ENCODE measurements around the gene MTAP. TPM values are rescaled to one million over a fixed set of nuclear protein-coding genes. Genes with fewer than 3 reads are reported as not detected.

MTAP gene
- total and polyA plus RNA-seq, 9 of the 15 experiments (the other 6 are each of a cell fraction or from before 2014, with no cell fraction given) = 0.07 TPM; not detected in 8

DNA sequence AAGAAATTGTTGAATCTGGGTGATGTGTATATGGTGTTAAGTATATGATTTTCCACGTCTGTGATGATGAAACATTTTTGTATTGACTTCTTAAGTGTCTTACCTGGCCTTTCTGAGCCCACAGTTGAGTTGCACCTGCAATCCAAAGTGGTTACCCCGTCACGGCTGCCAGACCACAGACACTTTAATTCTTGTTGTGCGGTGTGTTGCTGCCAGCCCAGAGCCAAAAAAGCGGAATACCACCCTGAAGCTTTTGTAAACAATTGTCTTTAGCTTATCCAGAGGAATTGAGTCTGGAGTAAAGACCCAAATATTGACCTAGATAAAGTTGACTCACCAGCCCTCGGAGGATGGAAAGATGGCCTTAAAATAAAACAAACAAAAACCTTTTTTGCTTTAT is 35.1 kb downstream of the MTAP start:
- no peaks in the 10 kb centered on the region for H3K9me3 ChIP-seq (replicated peaks; ENCODE audit: control insufficient read depth, insufficient read depth, low read depth, low read length)
- no peaks in the 10 kb centered on the region for H3K9me1 ChIP-seq (ENCODE audit: control insufficient read depth, insufficient read depth, low read length)
- intact Hi-C loops (cut with micrococcal nuclease) (no loop called here), in situ Hi-C loops (cut with MboI) (no loop called here)
- H4K20me1 ChIP-seq (replicated peaks; ENCODE audit: control insufficient read depth, insufficient read depth, low read length) = no peaks in the 10 kb centered on the region
- no CpG with 5 or more reads among the region's 6 CpGs for WGBS (ENCODE audit: insufficient coverage, low coverage, missing lambda C conversion rate)
- H3K27ac ChIP-seq (ENCODE audit: extremely low read depth, low read depth, low read length) = no peak overlapping the region
- H3K4me3 ChIP-seq = no peak overlapping the region
- no peaks in the 10 kb centered on the region for H3K79me2 ChIP-seq (ENCODE audit: control insufficient read depth, insufficient read depth, low read length)
- no TSS peak for BruUV-seq (replicated peaks)
- H3K36me3 ChIP-seq (ENCODE audit: control insufficient read depth, insufficient read depth, low read length) = no peaks in the 10 kb centered on the region
- ChIA-PET POLR2A (no interaction called here), CTCF (ENCODE audit: low intra/inter-chr PET ratio) (no interaction called here)
- H3K9ac ChIP-seq (ENCODE audit: insufficient read depth in 1 of 2, low read depth in 2 of 2, low read length in 2 of 2) = no peak overlapping the region
- no peak overlapping the region for H3K4me2 ChIP-seq (ENCODE audit: insufficient read depth, low read length)
- no peaks in the 10 kb centered on the region for H3K4me1 ChIP-seq (replicated peaks in 1 of 2; ENCODE audit: control insufficient read depth in 2 of 2, insufficient read depth in 2 of 2, low read length in 2 of 2)
- H2AFZ ChIP-seq (ENCODE audit: low read depth, low read length) = no peak overlapping the region
- DNase-seq (ENCODE audit: extremely low read depth in 1 of 4, low spot score in 3 of 4) = no peak
- H3K27me3 ChIP-seq (ENCODE audit: control insufficient read depth in 2 of 2, insufficient read depth in 2 of 2, low read length in 2 of 2) = no peaks in the 10 kb centered on the region
- FAIRE-seq = no peak
- TF ChIP-seq, protein P1, sequence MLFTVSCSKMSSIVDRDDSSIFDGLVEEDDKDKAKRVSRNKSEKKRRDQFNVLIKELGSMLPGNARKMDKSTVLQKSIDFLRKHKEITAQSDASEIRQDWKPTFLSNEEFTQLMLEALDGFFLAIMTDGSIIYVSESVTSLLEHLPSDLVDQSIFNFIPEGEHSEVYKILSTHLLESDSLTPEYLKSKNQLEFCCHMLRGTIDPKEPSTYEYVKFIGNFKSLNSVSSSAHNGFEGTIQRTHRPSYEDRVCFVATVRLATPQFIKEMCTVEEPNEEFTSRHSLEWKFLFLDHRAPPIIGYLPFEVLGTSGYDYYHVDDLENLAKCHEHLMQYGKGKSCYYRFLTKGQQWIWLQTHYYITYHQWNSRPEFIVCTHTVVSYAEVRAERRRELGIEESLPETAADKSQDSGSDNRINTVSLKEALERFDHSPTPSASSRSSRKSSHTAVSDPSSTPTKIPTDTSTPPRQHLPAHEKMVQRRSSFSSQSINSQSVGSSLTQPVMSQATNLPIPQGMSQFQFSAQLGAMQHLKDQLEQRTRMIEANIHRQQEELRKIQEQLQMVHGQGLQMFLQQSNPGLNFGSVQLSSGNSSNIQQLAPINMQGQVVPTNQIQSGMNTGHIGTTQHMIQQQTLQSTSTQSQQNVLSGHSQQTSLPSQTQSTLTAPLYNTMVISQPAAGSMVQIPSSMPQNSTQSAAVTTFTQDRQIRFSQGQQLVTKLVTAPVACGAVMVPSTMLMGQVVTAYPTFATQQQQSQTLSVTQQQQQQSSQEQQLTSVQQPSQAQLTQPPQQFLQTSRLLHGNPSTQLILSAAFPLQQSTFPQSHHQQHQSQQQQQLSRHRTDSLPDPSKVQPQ (CRISPR knock-in tag; IDR thresholded peaks at IDR 0.05; ENCODE audit: borderline replicate concordance) = no peak
- TF ChIP-seq MAFG (tag; conservative IDR thresholded peaks at IDR 0.05) = no peak
- no peak for TF ChIP-seq BHLHE40 (IDR thresholded peaks at IDR 0.05; ENCODE audit: low read length)
- TF ChIP-seq CHD2 (IDR thresholded peaks at IDR 0.05; ENCODE audit: low read depth, low read length) = no peak
- no peak for TF ChIP-seq TAF9B (IDR thresholded peaks at IDR 0.05; ENCODE audit: partially characterized antibody)
- no peak for TF ChIP-seq SIRT6 (IDR thresholded peaks at IDR 0.05; ENCODE audit: low read depth, low read length)
- TF ChIP-seq ZNF133 (CRISPR knock-in tag; IDR thresholded peaks at IDR 0.05) = no peak
- TF ChIP-seq NUFIP1 (IDR thresholded peaks at IDR 0.05; ENCODE audit: partially characterized antibody) = no peak
- no peak for TF ChIP-seq ARHGAP35 (IDR thresholded peaks at IDR 0.05; ENCODE audit: partially characterized antibody)
- TF ChIP-seq ETV1 (tag; conservative IDR thresholded peaks at IDR 0.05; ENCODE audit: low read depth) = no peak
- TF ChIP-seq ZNF57 (CRISPR knock-in tag; IDR thresholded peaks at IDR 0.05) = no peak
- TF ChIP-seq MAX (CRISPR knock-in tag; IDR thresholded peaks at IDR 0.05) = no peak
- no peak for TF ChIP-seq DDX20 (tag; IDR thresholded peaks at IDR 0.05; ENCODE audit: low read depth)
- no peak for TF ChIP-seq CGGBP1 (CRISPR knock-in tag; IDR thresholded peaks at IDR 0.05)
- no peak for TF ChIP-seq MYBL2 (IDR thresholded peaks at IDR 0.05; ENCODE audit: low read depth)
- no peak for TF ChIP-seq MYBL2 (CRISPR knock-in tag; IDR thresholded peaks at IDR 0.05; ENCODE audit: borderline replicate concordance)
- TF ChIP-seq, protein P2, sequence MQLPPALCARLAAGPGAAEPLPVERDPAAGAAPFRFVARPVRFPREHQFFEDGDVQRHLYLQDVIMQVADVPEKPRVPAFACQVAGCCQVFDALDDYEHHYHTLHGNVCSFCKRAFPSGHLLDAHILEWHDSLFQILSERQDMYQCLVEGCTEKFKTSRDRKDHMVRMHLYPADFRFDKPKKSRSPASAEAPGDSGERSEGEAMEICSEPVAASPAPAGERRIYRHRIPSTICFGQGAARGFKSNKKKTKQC (CRISPR knock-in tag; IDR thresholded peaks at IDR 0.05) = no peak
- no peak for TF ChIP-seq POLR3A (IDR thresholded peaks at IDR 0.05; ENCODE audit: borderline replicate concordance, extremely low read depth, insufficient read depth, insufficient read length)
- no peak for ATAC-seq
